SK-N-SH treated with all-trans-retinoic acid at 6 μM for 48 hours (cell line): ENCODE results near the gene EMCN.

Experiments
- ATAC-seq: fragments of 200-7000 bp; cut with Tn5 transposase; 3 replicates; pipeline ENCODE4 v1.9.1; 2020; ENCODE audit warnings: mild to moderate bottlenecking, moderate library complexity
- ARNTL ChIP-seq: fragments of 450-650 bp; formaldehyde crosslinking; IDR thresholded peaks from 2 replicates; pipeline ENCODE4 v1.5.0; 2020; ENCODE audit warnings: low read depth, mild to moderate bottlenecking, moderate library complexity, borderline replicate concordance
- BACH2 ChIP-seq: fragments of 250-450 bp; sonication (Bioruptor Pico); IDR thresholded peaks from 2 replicates; pipeline ENCODE4 v1.9.0; 2021; ENCODE audit warnings: mild to moderate bottlenecking, borderline replicate concordance
- CREB5 ChIP-seq: fragments of 250-450 bp; sonication (Bioruptor Pico); IDR thresholded peaks from 2 replicates; pipeline ENCODE4 v1.5.1; 2020; ENCODE audit warnings: low read depth, mild to moderate bottlenecking, moderate library complexity
- CSDC2 ChIP-seq: fragments of 250-450 bp; sonication (Bioruptor Pico); IDR thresholded peaks from 2 replicates; pipeline ENCODE4 v1.5.0; 2020; ENCODE audit warnings: mild to moderate bottlenecking, moderate library complexity
- CSRNP3 ChIP-seq: fragments of 250-450 bp; sonication (Bioruptor Pico); IDR thresholded peaks from 2 replicates; pipeline ENCODE4 v1.5.1; 2021; ENCODE audit warnings: mild to moderate bottlenecking, moderate library complexity
- ESRRG ChIP-seq: fragments of 250-450 bp; sonication (Bioruptor Pico); IDR thresholded peaks from 2 replicates; pipeline ENCODE4 v1.6.1; 2021; ENCODE audit warnings: mild to moderate bottlenecking
- GLIS3 ChIP-seq: fragments of 250-450 bp; sonication (Bioruptor Pico); IDR thresholded peaks from 2 replicates; pipeline ENCODE4 v1.5.0; 2020; ENCODE audit warnings: mild to moderate bottlenecking, moderate library complexity
- ISL1 ChIP-seq: fragments of 250-450 bp; sonication (Bioruptor Pico); IDR thresholded peaks from 2 replicates; pipeline ENCODE4 v2.1.2; 2022; ENCODE audit warnings: mild to moderate bottlenecking, moderate library complexity
- OSR1 ChIP-seq: fragments of 250-450 bp; sonication (Bioruptor Pico); IDR thresholded peaks from 2 replicates; pipeline ENCODE4 v1.8.0; 2022; ENCODE audit warnings: moderate library complexity, mild to moderate bottlenecking, inconsistent platforms
- PATZ1 ChIP-seq: fragments of 250-450 bp; sonication (Bioruptor Pico); IDR thresholded peaks from 2 replicates; pipeline ENCODE4 v1.8.0; 2020; ENCODE audit warnings: mild to moderate bottlenecking, moderate library complexity, borderline replicate concordance
- PPARA ChIP-seq: fragments of 250-450 bp; sonication (Bioruptor Pico); IDR thresholded peaks from 2 replicates; pipeline ENCODE4 v1.5.0; 2020; ENCODE audit warnings: mild to moderate bottlenecking, borderline replicate concordance
- RARB ChIP-seq: fragments of 250-450 bp; sonication (Bioruptor Pico); IDR thresholded peaks from 2 replicates; pipeline ENCODE4 v1.8.0; 2021; ENCODE audit warnings: mild to moderate bottlenecking, moderate library complexity
- SNAI2 ChIP-seq: fragments of 250-450 bp; sonication (Bioruptor Pico); IDR thresholded peaks from 2 replicates; pipeline ENCODE4 v1.5.0; 2020; ENCODE audit warnings: mild to moderate bottlenecking, moderate library complexity
- TCF4 ChIP-seq: fragments of 250-450 bp; sonication (Bioruptor Pico); IDR thresholded peaks from 2 replicates; pipeline ENCODE4 v1.8.0; 2021; ENCODE audit warnings: mild to moderate bottlenecking, moderate library complexity, borderline replicate concordance
- TOX ChIP-seq: fragments of 250-450 bp; sonication (Bioruptor Pico); IDR thresholded peaks from 2 replicates; pipeline ENCODE4 v1.8.0; 2021; ENCODE audit warnings: mild to moderate bottlenecking, moderate library complexity, borderline replicate concordance
- TSHZ2 ChIP-seq: fragments of 250-450 bp; sonication (Bioruptor Pico); IDR thresholded peaks from 2 replicates; pipeline ENCODE4 v1.5.0; 2020; ENCODE audit warnings: mild to moderate bottlenecking, moderate library complexity
- ZC3H10 ChIP-seq: fragments of 250-450 bp; sonication (Bioruptor Pico); IDR thresholded peaks from 2 replicates; pipeline ENCODE4 v1.5.1; 2021; ENCODE audit warnings: mild to moderate bottlenecking, moderate library complexity
- ZFP3 ChIP-seq: fragments of 250-450 bp; sonication (Bioruptor Pico); IDR thresholded peaks from 2 replicates; pipeline ENCODE4 v1.5.0; 2020; ENCODE audit warnings: mild to moderate bottlenecking, moderate library complexity
- ZFP30 ChIP-seq: fragments of 450-650 bp; formaldehyde crosslinking; IDR thresholded peaks from 2 replicates; pipeline ENCODE4 v1.5.0; 2022; ENCODE audit warnings: mild to moderate bottlenecking, moderate library complexity
- ZNF70 ChIP-seq: fragments of 450-650 bp; formaldehyde crosslinking; IDR thresholded peaks from 2 replicates; pipeline ENCODE4 v1.5.0; 2020; ENCODE audit warnings: mild to moderate bottlenecking, moderate library complexity
- ZNF8 ChIP-seq: fragments of 450-650 bp; formaldehyde crosslinking; IDR thresholded peaks from 2 replicates; pipeline ENCODE4 v1.5.0; 2020; ENCODE audit warnings: mild to moderate bottlenecking, moderate library complexity
- TF ChIP-seq, protein P1 (sequence below): fragments of 250-450 bp; sonication (Bioruptor Pico); IDR thresholded peaks from 2 replicates; pipeline ENCODE4 v1.8.0; 2021; ENCODE audit warnings: low read depth, mild to moderate bottlenecking, moderate library complexity, borderline replicate concordance

The EMCN gene

DNA sequence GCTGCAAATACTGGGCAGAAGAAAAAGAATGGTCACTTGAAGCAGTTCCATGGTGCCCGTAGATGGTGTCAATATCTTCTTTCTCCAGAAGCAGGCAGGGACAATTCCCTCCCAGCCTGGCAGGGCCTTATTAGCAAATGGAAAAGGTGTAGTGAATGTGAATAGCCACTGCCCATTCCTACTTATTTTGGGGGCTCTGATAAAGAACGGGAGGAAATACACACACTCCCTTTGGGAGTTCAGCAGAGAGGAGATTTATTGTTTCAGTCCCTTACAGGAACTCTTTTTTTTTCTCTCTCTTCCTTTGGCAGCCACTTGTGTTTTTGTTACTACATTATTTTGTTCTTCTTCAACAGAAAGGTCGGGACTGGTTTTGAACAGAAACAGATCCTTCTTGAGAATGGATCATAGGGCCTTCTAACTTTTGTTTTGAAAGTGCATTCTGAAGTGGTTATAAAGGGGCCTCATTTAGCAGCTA lies at the start of gene EMCN:
Gene EMCN (minus strand): TSS at position 159 of the 478 bp plus-strand sequence. CDS start 108 bp downstream, at position 51.
- 0 out of 3 replicates have a peak, but pooled peaks have one; percentile 28 for ATAC-seq
- TF ChIP-seq OSR1 (CRISPR knock-in tag) (no peak), ZC3H10 (CRISPR knock-in tag) (no peak), ESRRG (no peak), CREB5 (no peak), ZNF70 (no peak), ISL1 (CRISPR knock-in tag) (no peak), PATZ1 (CRISPR knock-in tag) (no peak), ARNTL (CRISPR knock-in tag) (no peak), TOX (no peak), CSRNP3 (no peak), CSDC2 (no peak), SNAI2 (CRISPR knock-in tag) (no peak), TSHZ2 (CRISPR knock-in tag) (no peak), ZFP3 (no peak), ZFP30 (CRISPR knock-in tag) (no peak), PPARA (no peak), RARB (no peak), ZNF8 (CRISPR knock-in tag) (no peak), GLIS3 (CRISPR knock-in tag) (no peak)
- TF ChIP-seq, protein P1, sequence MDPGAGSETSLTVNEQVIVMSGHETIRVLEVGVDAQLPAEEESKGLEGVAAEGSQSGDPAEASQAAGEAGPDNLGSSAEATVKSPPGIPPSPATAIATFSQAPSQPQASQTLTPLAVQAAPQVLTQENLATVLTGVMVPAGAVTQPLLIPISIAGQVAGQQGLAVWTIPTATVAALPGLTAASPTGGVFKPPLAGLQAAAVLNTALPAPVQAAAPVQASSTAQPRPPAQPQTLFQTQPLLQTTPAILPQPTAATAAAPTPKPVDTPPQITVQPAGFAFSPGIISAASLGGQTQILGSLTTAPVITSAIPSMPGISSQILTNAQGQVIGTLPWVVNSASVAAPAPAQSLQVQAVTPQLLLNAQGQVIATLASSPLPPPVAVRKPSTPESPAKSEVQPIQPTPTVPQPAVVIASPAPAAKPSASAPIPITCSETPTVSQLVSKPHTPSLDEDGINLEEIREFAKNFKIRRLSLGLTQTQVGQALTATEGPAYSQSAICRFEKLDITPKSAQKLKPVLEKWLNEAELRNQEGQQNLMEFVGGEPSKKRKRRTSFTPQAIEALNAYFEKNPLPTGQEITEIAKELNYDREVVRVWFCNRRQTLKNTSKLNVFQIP, result no peak
- TF ChIP-seq, all 23 proteins: peak for 0

- TF ChIP-seq RARB, result no peak
- no peak for TF ChIP-seq TCF4
- no peak for TF ChIP-seq OSR1 (CRISPR knock-in tag)
- no peak for TF ChIP-seq BACH2
- TF ChIP-seq ZNF70, result no peak
- TF ChIP-seq TSHZ2 (CRISPR knock-in tag), result no peak
- no peak for TF ChIP-seq CREB5
- TF ChIP-seq, protein P1, result no peak
- ATAC-seq, result no peak
These were observed 48.6 kb upstream of the EMCN start for GRCh38 chr4:100566396-100566795.
